WTC11 (cell line): ENCODE measurements around the gene SBK3. TPM values are rescaled to one million over a fixed set of nuclear protein-coding genes. Genes with fewer than 3 reads are reported as not detected.

Source experiments
- ATAC-seq: fragments of 200-7000 bp; cut with Tn5 transposase; 2 replicates; pipeline ENCODE4 v1.10.0; 2021; ENCODE audit warnings: mild to moderate bottlenecking, moderate library complexity
- CTCF ChIA-PET: fragments of 300-600 bp; sonication (Branson Sonifier 250); formaldehyde crosslinking; loops from one replicate; lab custom pipeline; 2021; ENCODE audit warnings: antibody characterized with exemption; lab: Charles Lee
- POLR2A ChIA-PET: fragments of 350-600 bp; sonication (Branson Sonifier 250); formaldehyde crosslinking; loops from one replicate; lab custom pipeline; 2021; ENCODE audit warnings: antibody characterized with exemption; lab: Charles Lee
- DNase-seq: peaks from one replicate; pipeline ENCODE4 v3.0.0; 2021; ENCODE audit warnings: low spot score
- H3K27ac Mint-ChIP-seq: 2 replicates; pipeline ENCODE4 v1.8.0; 2021; ENCODE audit warnings: mixed read lengths
- H3K27me3 Mint-ChIP-seq: 2 replicates; pipeline ENCODE4 v1.8.0; 2021; ENCODE audit warnings: low read depth, mild to moderate bottlenecking, moderate library complexity, mixed read lengths
- H3K36me3 Mint-ChIP-seq: 2 replicates; pipeline ENCODE4 v1.8.0; 2021; ENCODE audit warnings: mixed read lengths
- H3K4me1 Mint-ChIP-seq: 2 replicates; pipeline ENCODE4 v1.8.0; 2022; ENCODE audit warnings: mixed read lengths
- H3K4me3 Mint-ChIP-seq: 2 replicates; pipeline ENCODE4 v1.8.0; 2021; ENCODE audit warnings: mild to moderate bottlenecking, moderate library complexity, mixed read lengths
- H3K9me3 Mint-ChIP-seq: 2 replicates; pipeline ENCODE4 v1.8.0; 2021; ENCODE audit warnings: mixed read lengths
- ESRRA ChIP-seq: sonication (generic); formaldehyde crosslinking; IDR thresholded peaks from 2 replicates; pipeline ENCODE4 v1.8.1; 2022; ENCODE audit warnings: mild to moderate bottlenecking, missing genetic modification reagents, borderline replicate concordance
- ETV6 ChIP-seq: sonication (generic); formaldehyde crosslinking; IDR thresholded peaks from 2 replicates; pipeline ENCODE4 v1.8.1; 2022; ENCODE audit warnings: mild to moderate bottlenecking, missing genetic modification reagents
- FOXK1 ChIP-seq: sonication (generic); formaldehyde crosslinking; IDR thresholded peaks from 2 replicates; pipeline ENCODE4 v1.8.0; 2022; ENCODE audit warnings: mild to moderate bottlenecking, moderate library complexity, missing genetic modification reagents
- GRHL2 ChIP-seq: fragments of 250-450 bp; sonication (Bioruptor Pico); IDR thresholded peaks from 2 replicates; pipeline ENCODE4 v1.8.0; 2022; ENCODE audit warnings: mild to moderate bottlenecking, moderate library complexity; ENCODE audit not compliant: insufficient replicate concordance, severe bottlenecking
- JAZF1 ChIP-seq: fragments of 250-450 bp; sonication (Bioruptor Pico); IDR thresholded peaks from 2 replicates; pipeline ENCODE4 v1.9.0; 2021; ENCODE audit warnings: moderate library complexity, mild to moderate bottlenecking, inconsistent platforms
- MAX ChIP-seq: sonication (generic); formaldehyde crosslinking; IDR thresholded peaks from 2 replicates; pipeline ENCODE4 v1.8.0; 2022; ENCODE audit warnings: mild to moderate bottlenecking, missing genetic modification reagents
- MXD4 ChIP-seq: fragments of 250-450 bp; sonication (Bioruptor Pico); IDR thresholded peaks from 2 replicates; pipeline ENCODE4 v1.8.0; 2021; ENCODE audit warnings: mild to moderate bottlenecking, moderate library complexity, borderline replicate concordance
- NR3C1 ChIP-seq: sonication (generic); formaldehyde crosslinking; conservative IDR thresholded peaks from 2 replicates; pipeline ENCODE4 v1.8.1; 2023; ENCODE audit warnings: low read depth, mild to moderate bottlenecking, missing genetic modification reagents
- PRDM15 ChIP-seq: sonication (generic); formaldehyde crosslinking; IDR thresholded peaks from 2 replicates; pipeline ENCODE4 v1.8.0; 2022; ENCODE audit warnings: missing genetic modification reagents
- SMAD3 ChIP-seq: sonication (generic); formaldehyde crosslinking; IDR thresholded peaks from 2 replicates; pipeline ENCODE4 v1.8.0; 2022; ENCODE audit warnings: missing genetic modification reagents, mild to moderate bottlenecking, borderline replicate concordance
- SP1 ChIP-seq: sonication (generic); formaldehyde crosslinking; conservative IDR thresholded peaks from 2 replicates; pipeline ENCODE4 v1.8.1; 2022; ENCODE audit warnings: missing genetic modification reagents
- USF2 ChIP-seq: sonication (generic); formaldehyde crosslinking; IDR thresholded peaks from 2 replicates; pipeline ENCODE4 v1.8.1; 2023; ENCODE audit warnings: mild to moderate bottlenecking, missing genetic modification reagents, moderate library complexity
- ZNF121 ChIP-seq: sonication (generic); formaldehyde crosslinking; IDR thresholded peaks from 2 replicates; pipeline ENCODE4 v1.8.0; 2023; ENCODE audit warnings: missing genetic modification reagents
- ZNF263 ChIP-seq: sonication (generic); formaldehyde crosslinking; IDR thresholded peaks from 2 replicates; pipeline ENCODE4 v1.8.1; 2022; ENCODE audit warnings: low read depth, mild to moderate bottlenecking, moderate library complexity, missing genetic modification reagents
- ZNF281 ChIP-seq: sonication (generic); formaldehyde crosslinking; IDR thresholded peaks from 2 replicates; pipeline ENCODE4 v1.8.0; 2023; ENCODE audit warnings: mild to moderate bottlenecking, missing genetic modification reagents
- ZNF317 ChIP-seq: sonication (generic); formaldehyde crosslinking; IDR thresholded peaks from 2 replicates; pipeline ENCODE4 v1.8.1; 2023; ENCODE audit warnings: low read depth, mild to moderate bottlenecking, moderate library complexity, missing genetic modification reagents, borderline replicate concordance
- total RNA-seq: library from RNA; stranded (reverse); gene quantifications from 3 replicates; pipeline ENCODE4 v1.2.3, GENCODE V29; 2021
- TF ChIP-seq, protein P1 (sequence below): sonication (generic); formaldehyde crosslinking; conservative IDR thresholded peaks from 2 replicates; pipeline ENCODE4 v1.8.1; 2023; ENCODE audit warnings: mild to moderate bottlenecking, low read depth, missing genetic modification reagents, moderate library complexity

SBK3 gene
- total RNA-seq, 1 experiment from 2014 or later: 0.90 TPM

DNA sequence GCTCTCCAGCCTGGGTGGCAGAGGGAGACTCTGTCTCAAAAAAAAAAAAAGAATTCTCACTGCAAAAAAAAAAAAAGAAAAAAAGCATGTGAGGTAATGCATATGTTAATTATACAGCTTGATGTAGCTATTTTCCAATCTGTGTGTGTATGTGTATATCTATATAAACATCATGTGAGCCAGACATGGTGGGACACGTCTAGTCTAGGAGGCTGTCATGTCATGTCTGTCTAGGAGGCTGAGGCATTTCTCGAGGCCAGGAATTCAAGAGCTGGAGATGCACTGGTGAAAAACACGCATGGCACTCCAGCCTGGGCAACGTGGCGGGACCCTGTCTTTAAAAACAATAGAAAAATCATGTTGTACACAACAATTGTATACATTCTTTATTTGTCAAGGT, 6.9 kb upstream of the SBK3 start (continued):
- TF ChIP-seq, protein P1, sequence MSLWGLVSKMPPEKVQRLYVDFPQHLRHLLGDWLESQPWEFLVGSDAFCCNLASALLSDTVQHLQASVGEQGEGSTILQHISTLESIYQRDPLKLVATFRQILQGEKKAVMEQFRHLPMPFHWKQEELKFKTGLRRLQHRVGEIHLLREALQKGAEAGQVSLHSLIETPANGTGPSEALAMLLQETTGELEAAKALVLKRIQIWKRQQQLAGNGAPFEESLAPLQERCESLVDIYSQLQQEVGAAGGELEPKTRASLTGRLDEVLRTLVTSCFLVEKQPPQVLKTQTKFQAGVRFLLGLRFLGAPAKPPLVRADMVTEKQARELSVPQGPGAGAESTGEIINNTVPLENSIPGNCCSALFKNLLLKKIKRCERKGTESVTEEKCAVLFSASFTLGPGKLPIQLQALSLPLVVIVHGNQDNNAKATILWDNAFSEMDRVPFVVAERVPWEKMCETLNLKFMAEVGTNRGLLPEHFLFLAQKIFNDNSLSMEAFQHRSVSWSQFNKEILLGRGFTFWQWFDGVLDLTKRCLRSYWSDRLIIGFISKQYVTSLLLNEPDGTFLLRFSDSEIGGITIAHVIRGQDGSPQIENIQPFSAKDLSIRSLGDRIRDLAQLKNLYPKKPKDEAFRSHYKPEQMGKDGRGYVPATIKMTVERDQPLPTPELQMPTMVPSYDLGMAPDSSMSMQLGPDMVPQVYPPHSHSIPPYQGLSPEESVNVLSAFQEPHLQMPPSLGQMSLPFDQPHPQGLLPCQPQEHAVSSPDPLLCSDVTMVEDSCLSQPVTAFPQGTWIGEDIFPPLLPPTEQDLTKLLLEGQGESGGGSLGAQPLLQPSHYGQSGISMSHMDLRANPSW: no peak
- TF ChIP-seq, all 79 proteins: peak for 0

DNA sequence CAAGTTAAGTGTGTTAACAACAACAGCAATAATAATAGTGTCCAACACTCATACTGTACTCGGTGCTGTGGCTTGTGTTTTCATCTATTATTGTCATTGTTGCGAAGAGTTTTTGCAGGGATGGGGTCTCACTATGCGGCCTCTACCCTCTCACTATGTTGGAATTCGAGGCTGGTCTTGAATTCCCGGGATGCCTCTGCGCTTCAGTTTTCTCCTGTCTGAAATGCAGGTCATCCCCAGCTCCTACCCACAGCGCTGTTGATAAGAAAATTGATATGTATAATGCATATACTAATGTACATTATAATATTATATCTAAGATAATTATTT, 4.9 kb upstream of the SBK3 start:
- no peaks in the 10 kb centered on the region for H3K36me3 Mint-ChIP-seq
- H3K27me3 Mint-ChIP-seq: peaks cover 9% of the 10 kb centered on the region
- no peaks in the 10 kb centered on the region for H3K9me3 Mint-ChIP-seq
- ATAC-seq: peak; percentile 15
- peak overlapping the region; percentile 90 for H3K27ac Mint-ChIP-seq
- no peak for TF ChIP-seq NR3C1 (CRISPR knock-in tag)
- no peak for TF ChIP-seq SMAD3 (CRISPR knock-in tag)
- TF ChIP-seq ZNF317 (CRISPR knock-in tag): no peak
- peak; percentile 70; the same call in 1 of the 2 replicates for TF ChIP-seq ZNF121 (CRISPR knock-in tag)
- no peak for TF ChIP-seq ZNF263 (CRISPR knock-in tag)
- 0 out of 2 replicates have a peak, but pooled peaks have one; percentile 9 for TF ChIP-seq ZNF281
- no peak for TF ChIP-seq FOXK1 (CRISPR knock-in tag)
- no peak for TF ChIP-seq PRDM15 (CRISPR knock-in tag)
- DNase-seq: no peak
- peaks cover 53% of the 10 kb centered on the region for H3K4me1 Mint-ChIP-seq
- CTCF ChIA-PET: interaction anchor here (0.6 to 1.6 kb wide), 11 partner anchors 13 to 900 kb away, joined by 3 to 7 read pairs (median 4); partner anchors contain the start of genes KMT5C, ZNF784 and ZNF865
- POLR2A ChIA-PET: interaction anchor here (1.0 to 1.3 kb wide), 8 partner anchors 11 to 150 kb away, joined by 3 to 9 read pairs (median 4); partner anchors contain the start of genes FIZ1, ZNF579 and ZNF865
- peak overlapping the region; percentile 76 for H3K4me3 Mint-ChIP-seq

DNA sequence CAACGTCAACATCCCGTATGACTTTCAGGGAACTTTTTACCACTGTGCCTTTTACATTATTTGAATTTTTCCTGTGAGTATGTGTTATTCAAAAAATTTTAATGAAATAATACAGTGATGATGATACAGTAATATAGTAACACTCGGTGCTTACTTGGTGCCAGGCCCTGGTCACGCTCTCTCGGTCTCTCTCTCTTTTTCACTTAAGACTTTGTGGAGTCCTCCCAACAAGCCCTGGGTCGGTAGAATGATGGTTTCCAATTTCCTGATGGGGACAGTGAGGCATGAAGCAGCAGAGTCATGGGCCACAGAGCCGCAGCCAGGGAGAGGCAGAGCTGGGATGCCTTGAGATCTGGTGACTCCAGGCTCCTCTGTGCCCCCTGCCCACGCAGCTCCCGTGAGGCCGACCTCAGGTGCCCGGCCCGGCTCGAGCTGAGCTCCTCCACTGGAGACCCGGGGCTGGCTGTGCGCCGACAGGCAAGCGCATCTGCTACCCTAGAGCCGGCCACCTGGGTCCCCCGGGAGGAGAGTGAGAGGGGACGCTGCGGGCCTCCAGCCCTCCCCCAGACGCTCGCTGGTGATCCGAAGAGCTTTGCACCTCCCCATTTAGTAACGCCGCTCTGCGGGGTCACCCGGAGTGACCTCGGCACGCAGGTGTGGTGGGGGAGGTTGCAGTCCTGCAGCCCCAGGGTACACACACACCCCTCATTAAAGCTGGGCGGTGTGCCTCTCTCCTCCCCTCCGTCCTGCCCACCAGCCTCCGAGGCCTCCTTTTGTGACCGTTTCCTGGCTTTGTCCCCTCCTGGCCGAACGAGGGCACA, 4.4 kb upstream of the SBK3 start:
- POLR2A ChIA-PET: interaction anchor here (0.7 to 1.3 kb wide), 10 partner anchors 10 to 149 kb away, joined by 3 to 13 read pairs (median 4); partner anchors contain the start of genes FIZ1, ZNF579 and ZNF865
- ATAC-seq: peak; percentile 81
- Mint-ChIP-seq H3K4me1 (peaks cover 52% of the 10 kb centered on the region), H3K36me3 (no peaks in the 10 kb centered on the region), H3K4me3 (peak overlapping the region; percentile 76), H3K9me3 (no peaks in the 10 kb centered on the region), H3K27ac (peak overlapping the region; percentile 90), H3K27me3 (peaks cover 9% of the 10 kb centered on the region)
- CTCF ChIA-PET: interaction anchor here (0.6 to 1.6 kb wide), 12 partner anchors 12 to 900 kb away, joined by 3 to 7 read pairs (median 4); partner anchors contain the start of genes KMT5C, ZNF784 and ZNF865
- peak; percentile 70 for DNase-seq
- no peak for TF ChIP-seq JAZF1 (CRISPR knock-in tag)
- no peak for TF ChIP-seq USF2 (CRISPR knock-in tag)
- TF ChIP-seq ESRRA (CRISPR knock-in tag): no peak
- TF ChIP-seq MAX (CRISPR knock-in tag): peak; percentile 55; the same call in 1 of the 2 replicates
- 0 out of 2 replicates have a peak, but pooled peaks have one; percentile 41 for TF ChIP-seq ETV6 (CRISPR knock-in tag)
- TF ChIP-seq ZNF281: 0 out of 2 replicates have a peak, but pooled peaks have one; percentile 16
- TF ChIP-seq SP1 (CRISPR knock-in tag): peak; percentile 58; the same call in 1 of the 2 replicates
- TF ChIP-seq GRHL2 (CRISPR knock-in tag): no peak
- TF ChIP-seq MXD4 (CRISPR knock-in tag): no peak
